KMS-11 (cell line): ENCODE data around the gene PTPRQ.

Source experiments
- H2AFZ ChIP-seq: fragments of 200-600 bp; sonication (generic); 2 replicates; pipeline ENCODE4 v1.6.1; 2016; ENCODE audit warnings: antibody characterized with exemption, mixed run types, low read depth
- H3K27ac ChIP-seq: fragments of 200-600 bp; sonication (generic); 2 replicates; pipeline ENCODE4 v1.6.1; 2016; ENCODE audit warnings: mild to moderate bottlenecking, mixed run types
- H3K27me3 ChIP-seq: fragments of 200-600 bp; sonication (generic); 2 replicates; pipeline ENCODE4 v1.6.1; 2017; ENCODE audit warnings: mild to moderate bottlenecking, low read depth, mixed run types, moderate library complexity; ENCODE audit not compliant: insufficient read depth
- H3K36me3 ChIP-seq: fragments of 200-600 bp; sonication (generic); 2 replicates; pipeline ENCODE4 v1.6.1; 2017; ENCODE audit warnings: mild to moderate bottlenecking, mixed run types; ENCODE audit not compliant: insufficient read depth
- H3K4me1 ChIP-seq: fragments of 200-600 bp; sonication (generic); 2 replicates; pipeline ENCODE4 v1.6.1; 2016; ENCODE audit warnings: mild to moderate bottlenecking, low read depth, mixed run types; ENCODE audit not compliant: poor library complexity, severe bottlenecking
- H3K4me2 ChIP-seq: fragments of 200-600 bp; sonication (generic); 2 replicates; pipeline ENCODE4 v1.7.0; 2016; ENCODE audit warnings: mild to moderate bottlenecking, mixed run types
- H3K4me3 ChIP-seq: fragments of 200-600 bp; sonication (generic); IDR thresholded peaks from 2 replicates; pipeline ENCODE4 v1.6.1; 2017; ENCODE audit warnings: low read depth, low read length, mixed read lengths; ENCODE audit not compliant: insufficient read depth
- H3K79me2 ChIP-seq: fragments of 200-600 bp; sonication (generic); 2 replicates; pipeline ENCODE4 v1.6.1; 2016; ENCODE audit warnings: low read depth, mixed run types; ENCODE audit not compliant: insufficient read depth
- H3K9ac ChIP-seq: fragments of 200-600 bp; sonication (generic); 2 replicates; pipeline ENCODE4 v1.6.1; 2016; ENCODE audit warnings: mild to moderate bottlenecking, mixed run types
- H4K20me1 ChIP-seq: fragments of 200-600 bp; sonication (generic); 2 replicates; pipeline ENCODE4 v1.6.1; 2016; ENCODE audit warnings: mild to moderate bottlenecking, mixed run types; ENCODE audit not compliant: insufficient read depth
- CTCF ChIP-seq: fragments of 200-600 bp; sonication (generic); conservative IDR thresholded peaks from 2 replicates; pipeline ENCODE4 v1.6.1; 2017; ENCODE audit warnings: low read depth, mild to moderate bottlenecking, antibody characterized with exemption, low read length, moderate library complexity, mixed read lengths

Gene PTPRQ

GRCh38 chr12:80582431-80582830 is 138.4 kb downstream of the PTPRQ start:
- Histone ChIP-seq H3K27ac (peak overlapping the region; percentile 2; the same call in 1 of the 2 replicates), H4K20me1 (no peaks in the 10 kb centered on the region), H3K4me2 (peak overlapping the region; percentile 12; the same call in 1 of the 2 replicates), H2AFZ (peak overlapping the region; percentile 34; the same call in 1 of the 2 replicates), H3K27me3 (no peaks in the 10 kb centered on the region), H3K36me3 (no peaks in the 10 kb centered on the region), H3K79me2 (no peaks in the 10 kb centered on the region), H3K9ac (no peak overlapping the region), H3K4me3 (no peak overlapping the region), H3K4me1 (peaks cover 9% of the 10 kb centered on the region)
- TF ChIP-seq CTCF: no peak

- Histone ChIP-seq H3K4me3 (no peak overlapping the region), H3K4me1 (no peaks in the 10 kb centered on the region), H3K4me2 (no peak overlapping the region), H3K79me2 (no peaks in the 10 kb centered on the region), H3K27me3 (no peaks in the 10 kb centered on the region), H4K20me1 (no peaks in the 10 kb centered on the region), H2AFZ (no peak overlapping the region), H3K36me3 (no peaks in the 10 kb centered on the region), H3K9ac (no peak overlapping the region), H3K27ac (no peak overlapping the region)
- TF ChIP-seq CTCF: no peak
These were observed 145.0 kb downstream of the PTPRQ start for GRCh38 chr12:80589077-80589476.

GRCh38 chr12:80590085-80590484 is 146.1 kb downstream of the PTPRQ start:
- no peaks in the 10 kb centered on the region for H3K79me2 ChIP-seq
- no peak overlapping the region for H3K4me3 ChIP-seq
- H3K36me3 ChIP-seq: no peaks in the 10 kb centered on the region
- no peaks in the 10 kb centered on the region for H3K27me3 ChIP-seq
- H3K27ac ChIP-seq: no peak overlapping the region
- H3K4me1 ChIP-seq: no peaks in the 10 kb centered on the region
- H3K4me2 ChIP-seq: no peak overlapping the region
- no peaks in the 10 kb centered on the region for H4K20me1 ChIP-seq
- no peak overlapping the region for H2AFZ ChIP-seq
- no peak for TF ChIP-seq CTCF
- no peak overlapping the region for H3K9ac ChIP-seq

GRCh38 chr12:80593766-80594165 is 149.7 kb downstream of the PTPRQ start:
- H4K20me1 ChIP-seq: no peaks in the 10 kb centered on the region
- no peak overlapping the region for H3K9ac ChIP-seq
- TF ChIP-seq CTCF: no peak
- no peak overlapping the region for H3K27ac ChIP-seq
- no peak overlapping the region for H3K4me3 ChIP-seq
- no peaks in the 10 kb centered on the region for H3K27me3 ChIP-seq
- H2AFZ ChIP-seq: no peak overlapping the region
- H3K79me2 ChIP-seq: no peaks in the 10 kb centered on the region
- H3K4me2 ChIP-seq: no peak overlapping the region
- H3K36me3 ChIP-seq: no peaks in the 10 kb centered on the region
- H3K4me1 ChIP-seq: no peaks in the 10 kb centered on the region
